ENCODE measurements around the gene CCR8.

The CCR8 gene

DNA sequence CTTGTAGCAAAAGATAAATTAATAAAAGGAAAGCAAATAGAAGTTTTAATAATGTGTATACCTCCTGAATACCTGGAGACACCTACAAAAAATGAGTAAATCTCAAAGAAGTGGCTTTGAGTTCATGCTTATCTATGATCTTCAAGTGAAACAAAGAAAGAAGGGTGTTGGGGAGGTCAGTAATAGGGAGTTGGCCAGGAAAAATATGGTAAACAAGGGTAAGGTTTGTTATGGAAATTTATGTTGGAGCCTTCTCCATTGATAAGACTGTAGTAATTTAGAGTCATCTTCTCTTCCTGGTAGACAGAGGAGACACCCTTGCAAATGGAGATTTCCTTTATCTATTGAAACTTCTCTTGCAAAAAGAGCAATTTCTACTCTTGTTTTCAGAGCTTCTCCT is 6.6 kb upstream of the CCR8 start:
- no peak overlapping the region for H3K4me3 ChIP-seq (ENCODE audit: control insufficient read depth, low read depth, low read length)
- no peak for DNase-seq (ENCODE audit: low read depth)
- TF ChIP-seq, protein P1, sequence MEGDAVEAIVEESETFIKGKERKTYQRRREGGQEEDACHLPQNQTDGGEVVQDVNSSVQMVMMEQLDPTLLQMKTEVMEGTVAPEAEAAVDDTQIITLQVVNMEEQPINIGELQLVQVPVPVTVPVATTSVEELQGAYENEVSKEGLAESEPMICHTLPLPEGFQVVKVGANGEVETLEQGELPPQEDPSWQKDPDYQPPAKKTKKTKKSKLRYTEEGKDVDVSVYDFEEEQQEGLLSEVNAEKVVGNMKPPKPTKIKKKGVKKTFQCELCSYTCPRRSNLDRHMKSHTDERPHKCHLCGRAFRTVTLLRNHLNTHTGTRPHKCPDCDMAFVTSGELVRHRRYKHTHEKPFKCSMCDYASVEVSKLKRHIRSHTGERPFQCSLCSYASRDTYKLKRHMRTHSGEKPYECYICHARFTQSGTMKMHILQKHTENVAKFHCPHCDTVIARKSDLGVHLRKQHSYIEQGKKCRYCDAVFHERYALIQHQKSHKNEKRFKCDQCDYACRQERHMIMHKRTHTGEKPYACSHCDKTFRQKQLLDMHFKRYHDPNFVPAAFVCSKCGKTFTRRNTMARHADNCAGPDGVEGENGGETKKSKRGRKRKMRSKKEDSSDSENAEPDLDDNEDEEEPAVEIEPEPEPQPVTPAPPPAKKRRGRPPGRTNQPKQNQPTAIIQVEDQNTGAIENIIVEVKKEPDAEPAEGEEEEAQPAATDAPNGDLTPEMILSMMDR (conservative IDR thresholded peaks at IDR 0.05; ENCODE audit: control insufficient read depth, insufficient read depth, low read depth, low read length) = no peak

DNA sequence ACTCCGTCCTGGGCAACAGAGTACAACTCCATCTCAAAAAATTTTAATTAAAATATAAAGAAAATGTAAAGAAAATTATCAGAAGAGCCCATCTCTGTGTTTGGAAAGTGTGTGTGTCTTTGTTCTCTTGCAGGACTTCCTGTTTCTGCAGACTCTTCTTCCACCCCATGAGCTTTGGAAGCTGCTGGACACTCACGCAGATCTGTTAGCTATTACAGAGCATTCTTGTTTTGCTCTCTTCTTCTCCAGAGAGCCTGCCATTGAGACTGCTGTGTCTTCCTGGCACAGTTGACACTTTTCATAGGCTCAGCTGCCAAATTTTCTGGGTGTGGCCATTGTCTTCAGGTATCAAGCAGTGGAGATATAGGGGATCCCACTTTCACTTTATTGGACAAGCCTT is 6.0 kb upstream of the CCR8 start:
- H3K4me3 ChIP-seq (ENCODE audit: control insufficient read depth, low read depth, low read length) = no peak overlapping the region
- TF ChIP-seq, protein P1 (conservative IDR thresholded peaks at IDR 0.05; ENCODE audit: control insufficient read depth, insufficient read depth, low read depth, low read length) = no peak

DNA sequence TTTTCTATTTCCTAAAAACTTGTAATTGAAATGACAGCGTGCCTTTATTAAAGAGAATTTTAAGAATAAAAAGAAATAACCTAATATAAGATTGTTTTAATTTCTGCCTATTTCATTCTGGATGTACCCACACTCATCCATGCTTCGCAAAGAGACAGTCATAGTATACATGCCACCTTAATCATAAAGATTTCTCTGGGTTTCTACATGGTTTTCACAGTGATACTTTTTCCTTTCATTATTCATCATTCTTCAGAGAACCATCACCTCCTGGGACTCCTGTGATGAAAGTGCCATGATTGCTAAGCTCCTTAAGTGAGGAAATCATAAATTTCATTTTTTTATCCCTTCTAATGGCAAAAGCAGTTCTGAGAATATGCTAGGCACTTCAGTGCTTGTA is 4.3 kb upstream of the CCR8 start:
- TF ChIP-seq, protein P1 (conservative IDR thresholded peaks at IDR 0.05; ENCODE audit: control insufficient read depth, insufficient read depth, low read depth, low read length) = no peak
- DNase-seq (ENCODE audit: low read depth) = no peak
- no peak overlapping the region for H3K4me3 ChIP-seq (ENCODE audit: control insufficient read depth, low read depth, low read length)

More for the DNA sequence above, 6.0 kb upstream of the CCR8 start:
- DNase-seq (ENCODE audit: low read depth) = no peak

DNA sequence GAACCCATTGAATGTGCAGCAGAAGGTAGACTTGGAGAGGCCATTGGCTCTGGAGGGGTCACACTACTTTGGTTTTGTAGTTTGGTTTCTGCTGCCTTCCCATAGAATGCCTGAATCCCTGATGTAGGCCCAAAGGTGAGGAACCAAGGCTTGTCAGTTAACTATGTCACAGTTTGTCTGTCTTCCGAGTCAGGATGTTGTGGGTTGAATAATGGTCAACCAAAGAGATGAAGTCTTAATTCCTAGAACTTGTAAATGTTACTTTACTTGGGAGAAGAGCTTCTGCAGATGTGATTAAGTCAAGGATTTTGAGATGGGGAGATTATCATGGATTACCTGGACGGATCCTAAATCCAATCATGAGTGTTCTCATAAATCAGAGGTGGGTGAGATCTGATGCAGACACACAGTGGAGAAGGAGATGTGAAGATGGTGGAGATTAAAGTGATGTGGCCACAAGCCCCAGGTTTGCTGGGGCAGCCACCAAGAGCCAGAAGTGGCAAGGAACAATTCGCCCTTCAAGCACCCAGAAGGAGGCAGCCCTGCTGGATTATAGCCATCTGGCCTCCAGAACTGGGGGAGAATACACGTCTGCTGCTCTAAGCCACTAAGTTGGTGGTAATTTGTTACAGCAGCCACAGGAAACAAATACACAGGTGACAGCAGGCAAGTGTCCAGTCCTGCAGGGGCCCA is 2.3 kb upstream of the CCR8 start:
- TF ChIP-seq, protein P1 (conservative IDR thresholded peaks at IDR 0.05; ENCODE audit: control insufficient read depth, insufficient read depth, low read depth, low read length) = no peak
- no peak overlapping the region for H3K4me3 ChIP-seq (ENCODE audit: control insufficient read depth, low read depth, low read length)
- no peak for DNase-seq (ENCODE audit: low read depth)

DNA sequence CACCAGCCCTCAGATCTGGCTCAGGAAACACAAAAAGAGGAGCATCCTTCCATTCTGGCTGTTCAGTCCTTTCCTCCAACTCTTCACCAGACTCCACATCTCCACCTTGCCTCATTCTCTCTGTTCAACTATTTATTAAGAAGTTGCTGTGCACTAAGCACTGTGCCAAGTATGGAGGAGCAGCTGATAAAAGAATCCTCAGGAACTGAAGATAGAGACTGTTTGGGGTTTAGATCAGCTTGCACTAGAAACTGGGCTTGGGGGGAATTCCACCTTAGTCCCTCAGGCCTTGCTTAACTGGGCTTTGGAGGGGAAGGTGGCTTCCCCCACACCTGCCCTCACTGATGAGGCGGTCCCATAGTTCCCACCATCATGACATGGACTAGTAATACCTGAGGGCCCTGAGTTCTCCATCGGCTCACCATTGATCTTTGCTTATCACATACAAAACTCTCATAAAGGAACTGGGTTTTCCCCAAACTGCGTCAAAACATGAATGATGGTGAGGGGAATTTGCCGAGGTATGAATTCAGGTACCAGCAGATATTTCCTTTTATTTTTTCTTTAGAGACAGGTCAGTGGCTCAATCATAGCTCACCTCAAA is 1.7 kb upstream of the CCR8 start:
- TF ChIP-seq, protein P1 (conservative IDR thresholded peaks at IDR 0.05; ENCODE audit: control insufficient read depth, insufficient read depth, low read depth, low read length) = no peak
- no peak for DNase-seq (ENCODE audit: low read depth)
- H3K4me3 ChIP-seq (ENCODE audit: control insufficient read depth, low read depth, low read length) = no peak overlapping the region

DNA sequence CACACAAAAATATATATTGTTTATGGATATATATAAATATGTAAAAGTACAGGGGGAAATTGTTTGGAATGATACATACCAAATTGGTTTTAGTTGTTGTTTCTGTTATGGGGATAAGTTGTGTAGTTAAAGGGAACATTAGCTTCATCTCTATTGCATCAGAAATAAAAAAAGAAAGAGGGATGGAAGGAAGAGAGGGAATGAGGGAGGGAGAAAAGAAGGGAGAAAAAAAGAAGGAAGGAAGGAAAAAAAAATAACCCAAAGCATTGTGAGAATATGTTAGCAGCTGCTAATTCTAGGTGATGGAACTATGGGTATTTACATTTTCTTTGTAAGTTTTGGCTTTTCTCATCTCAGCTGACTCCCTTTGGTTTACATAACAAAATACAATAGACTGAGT is 1.3 kb downstream of the CCR8 start:
- H3K4me3 ChIP-seq (ENCODE audit: control insufficient read depth, low read depth, low read length) = no peak overlapping the region
- no peak for DNase-seq (ENCODE audit: low read depth)
- TF ChIP-seq, protein P1 (conservative IDR thresholded peaks at IDR 0.05; ENCODE audit: control insufficient read depth, insufficient read depth, low read depth, low read length) = no peak
